Endothelial cell of umbilical vein (primary cell): ENCODE data around the gene TUBB3. TPM values are rescaled to one million over a fixed set of nuclear protein-coding genes. Genes with fewer than 3 reads are reported as not detected.
"Not testable (repeated sequence)": the region's sequence is repeated elsewhere in the genome, so short reads cannot be mapped to it uniquely, and the experiment has no call there.

Experiments
- BruUV-seq: library from RNA; stranded (reverse); fragments of 400-500 nt; replicated peaks from 2 replicates; lab custom pipeline; 2021; lab: Mats Ljungman, UMichigan
- CTCF ChIA-PET: fragments of 300-600, 350-600 bp; sonication (Branson Sonifier 250); formaldehyde crosslinking; loops from one replicate; lab custom pipeline; 2021; ENCODE audit warnings: antibody characterized with exemption, inconsistent platforms; lab: Charles Lee
- POLR2A ChIA-PET: fragments of 300-600, 350-600 bp; sonication (Branson Sonifier 250); formaldehyde crosslinking; loops from one replicate; lab custom pipeline; 2021; ENCODE audit warnings: antibody characterized with exemption, inconsistent platforms; lab: Charles Lee
- DNase-seq: peaks from one replicate; pipeline ENCODE4 v3.0.0-alpha.2; 2011; ENCODE audit warnings: low read depth, low spot score
- FAIRE-seq: peaks from 2 replicates; lab custom pipeline; 2011; peaks lifted over from hg19 to GRCh38; lab: Jason Lieb, UNC
- H2AFZ ChIP-seq: 2 replicates; pipeline ENCODE4 v1.6.0; 2012; ENCODE audit warnings: low read depth, low read length, control low read depth, inconsistent platforms
- H3K27ac ChIP-seq: 2 replicates; pipeline ENCODE4 v1.5.1; 2011; ENCODE audit warnings: low read depth, mild to moderate bottlenecking, control low read depth, low read length, moderate library complexity; ENCODE audit not compliant: insufficient read depth
- H3K27me3 ChIP-seq, 2 experiments: 2 replicates each; pipeline versions ENCODE4 v1.6.0 to v1.6.1; 2011; ENCODE audit warnings: low read length in 2 of 2, mixed read lengths in 1 of 2; ENCODE audit not compliant: control insufficient read depth in 2 of 2, insufficient read depth in 2 of 2
- H3K36me3 ChIP-seq, 2 experiments: 2 replicates in 1 of 2; 3 replicates in 1 of 2; pipeline ENCODE4 v1.5.1; 2011; ENCODE audit warnings: low read length in 2 of 2, mild to moderate bottlenecking in 1 of 2, moderate library complexity in 1 of 2; ENCODE audit not compliant: control insufficient read depth in 2 of 2, insufficient read depth in 2 of 2; ENCODE audit errors: extremely low read depth in 1 of 2
- H3K4me1 ChIP-seq: 3 replicates; pipeline ENCODE4 v1.5.1; 2011; ENCODE audit warnings: mild to moderate bottlenecking, low read length; ENCODE audit not compliant: control insufficient read depth, insufficient read depth; ENCODE audit errors: extremely low read depth
- H3K4me2 ChIP-seq: 2 replicates; pipeline ENCODE4 v1.6.1; 2011; ENCODE audit warnings: low read length, control low read depth, mixed read lengths; ENCODE audit not compliant: insufficient read depth
- H3K4me3 ChIP-seq, 3 experiments: fragments of 200-600 bp in 1 of 3; sonication (generic), shearing (Covaris generic) in 1 of 3; replicated peaks in 1 of 3; 2 replicates each; pipeline ENCODE4 v1.5.1; 2011 to 2016; ENCODE audit warnings: control low read depth in 3 of 3, low read length in 3 of 3, mild to moderate bottlenecking in 2 of 3, inconsistent platforms in 1 of 3, low read depth in 1 of 3, moderate library complexity in 1 of 3; ENCODE audit not compliant: insufficient read depth in 1 of 3
- H3K79me2 ChIP-seq: 2 replicates; pipeline ENCODE4 v1.6.0; 2012; ENCODE audit warnings: low read length, inconsistent platforms; ENCODE audit not compliant: control insufficient read depth, insufficient read depth
- H3K9ac ChIP-seq: replicated peaks from 2 replicates; pipeline ENCODE3; 2011; ENCODE audit warnings: low read length, control low read depth; ENCODE audit not compliant: insufficient read depth; ENCODE audit errors: extremely low read depth
- H3K9me1 ChIP-seq: replicated peaks from 3 replicates; pipeline ENCODE4 v1.6.0; 2011; ENCODE audit warnings: mild to moderate bottlenecking, low read length; ENCODE audit not compliant: control insufficient read depth, insufficient read depth; ENCODE audit errors: extremely low read depth
- H3K9me3 ChIP-seq: replicated peaks from 2 replicates; pipeline ENCODE4 v1.5.1; 2012; ENCODE audit warnings: low read length, inconsistent platforms; ENCODE audit not compliant: control insufficient read depth, insufficient read depth
- H4K20me1 ChIP-seq: replicated peaks from 2 replicates; pipeline ENCODE3; 2011; ENCODE audit warnings: mild to moderate bottlenecking, low read length; ENCODE audit not compliant: control insufficient read depth, insufficient read depth; ENCODE audit errors: extremely low read depth
- MYC ChIP-seq: IDR thresholded peaks from one replicate; pipeline ENCODE4 v1.6.1; 2011; ENCODE audit warnings: mild to moderate bottlenecking, low read depth, low read length
- POLR2AphosphoS5 ChIP-seq: IDR thresholded peaks from 2 replicates; pipeline ENCODE4 v1.6.1; 2012; ENCODE audit warnings: low read depth, mild to moderate bottlenecking, control low read depth, low read length, moderate library complexity; ENCODE audit not compliant: insufficient read depth
- dilution Hi-C: fragments of 300-500 bp; cut with MboI; formaldehyde crosslinking; loops from one replicate; pipeline ENCODE4 v1.15.0; 2019; ENCODE audit warnings: low sequenced_read_pairs; ENCODE audit not compliant: extremely low pct_ligation_motif_present
- intact Hi-C: fragments of 100-400 bp; cut with micrococcal nuclease; formaldehyde crosslinking; loops from one replicate; pipeline ENCODE4 v1.10.0; 2022
- polyA plus RNA-seq, 4 experiments: library from polyadenylated mRNA; depleted of rRNA in 3 of 4; stranded (reverse) in 3 of 4; unstranded in 1 of 4; fragments of >200 nt; gene quantifications; 2 replicates each; pipeline versions ENCODE4 v1.2.1 to v1.2.3, GENCODE V29; 2011 to 2012; ENCODE audit warnings: missing spikeins in 1 of 4
- total RNA-seq: library from RNA; stranded (reverse); gene quantifications from 2 replicates; pipeline ENCODE4 v1.2.3, GENCODE V29; 2021
- TF ChIP-seq, protein P1 (sequence below): IDR thresholded peaks from 2 replicates; pipeline ENCODE4 v1.6.1; 2011; ENCODE audit not compliant: insufficient read depth, insufficient read length

Gene TUBB3
- total and polyA plus RNA-seq, 2 donors (not counting 3 experiments of a cell fraction or from before 2014, with no cell fraction given): 170 to 215 TPM

GRCh38 chr16:89873972-89874689, 49.0 kb upstream of the TUBB3 start:
- peaks cover 5 to 9% of the 10 kb centered on the region in 2 experiments for H3K36me3 ChIP-seq
- intact Hi-C loops (loop anchor here (1.0 kb wide), 4 partner anchors 10 to 174 kb away; partner anchors contain the start of gene FANCA), dilution Hi-C loops (no loop called here)
- H3K4me1 ChIP-seq: peaks cover 8% of the 10 kb centered on the region
- no peaks in the 10 kb centered on the region for H3K9me3 ChIP-seq
- no TSS peak for BruUV-seq
- peak overlapping the region; percentile 84 for H3K4me2 ChIP-seq
- FAIRE-seq (peak; percentile 95), DNase-seq (peak; percentile 96)
- peaks cover 13% of the 10 kb centered on the region for H4K20me1 ChIP-seq
- peak overlapping the region; percentile 76 to 85 (median 76) for H3K4me3 ChIP-seq
- no peaks in the 10 kb centered on the region for H3K27me3 ChIP-seq
- H3K79me2 ChIP-seq: peaks cover 40% of the 10 kb centered on the region
- TF ChIP-seq, protein P1, sequence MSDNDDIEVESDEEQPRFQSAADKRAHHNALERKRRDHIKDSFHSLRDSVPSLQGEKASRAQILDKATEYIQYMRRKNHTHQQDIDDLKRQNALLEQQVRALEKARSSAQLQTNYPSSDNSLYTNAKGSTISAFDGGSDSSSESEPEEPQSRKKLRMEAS: peak; percentile 96
- TF ChIP-seq MYC (peak; percentile 56), POLR2AphosphoS5 (no peak)
- H2AFZ ChIP-seq: no peak overlapping the region
- POLR2A ChIA-PET: interaction anchor here (0.6 to 2.2 kb wide), 4 partner anchors 10 to 113 kb away, joined by 3 to 8 read pairs (median 6); partner anchors contain the start of gene TUBB3
- peak overlapping the region; percentile 41 for H3K9ac ChIP-seq
- no peaks in the 10 kb centered on the region for H3K9me1 ChIP-seq
- CTCF ChIA-PET: interaction anchor here (1.3 to 2.2 kb wide), 6 partner anchors 11 to 174 kb away, joined by 3 to 20 read pairs (median 7); no protein-coding TSS in a partner anchor
- H3K27ac ChIP-seq: no peak overlapping the region

- H3K9ac ChIP-seq, POLR2A ChIA-PET, CTCF ChIA-PET, H3K9me1 ChIP-seq, BruUV-seq, H3K9me3 ChIP-seq, H3K27ac ChIP-seq, dilution Hi-C loops, H3K4me1 ChIP-seq, H3K4me3 ChIP-seq, DNase-seq, FAIRE-seq, H3K27me3 ChIP-seq, H3K4me2 ChIP-seq, H2AFZ ChIP-seq, intact Hi-C loops: not testable (repeated sequence)
- H3K36me3 ChIP-seq: peaks cover 20 to 27% of the 10 kb centered on the region in 2 experiments
- peaks cover 75% of the 10 kb centered on the region for H3K79me2 ChIP-seq
- peaks cover 13% of the 10 kb centered on the region for H4K20me1 ChIP-seq
Measured at GRCh38 chr16:89879123-89879522, 44.0 kb upstream of the TUBB3 start.
